Thyroid gland (tissue), 4 donors: ENCODE results near the gene MAD1L1.

Experiments used
- CTCF ChIP-seq, 6 experiments: fragments of 200-600 bp in 3 of 6; fragments of 450-650 bp in 3 of 6; sonication (generic) in 3 of 6; IDR thresholded peaks; one replicate each; pipeline ENCODE4 v1.5.1; 2016 to 2019; ENCODE audit warnings: antibody characterized with exemption in 6 of 6, mild to moderate bottlenecking in 2 of 6, inconsistent platforms in 1 of 6, moderate library complexity in 1 of 6
- POLR2A ChIP-seq, 2 donors: fragments of 450-650 bp; IDR thresholded peaks; one replicate each; pipeline ENCODE4 v1.6.1; 2017; ENCODE audit warnings: antibody characterized with exemption in 2 of 2, mild to moderate bottlenecking in 2 of 2, moderate library complexity in 1 of 2

- TF ChIP-seq CTCF (IDR thresholded peaks at IDR 0.05) (no peak), POLR2A (IDR thresholded peaks at IDR 0.05) (no peak)
Observed at GRCh38 chr7:2190531-2190930, 42.2 kb downstream of the MAD1L1 start.
